Measurements from ENCODE around the gene RALGPS1. TPM values are rescaled to one million over a fixed set of nuclear protein-coding genes. Genes with fewer than 3 reads are reported as not detected.

The RALGPS1 gene
- total RNA-seq, 4 donors from 2014 or later, result 27.3 to 42.1 (median 39.1) TPM

- no peak for DNase-seq
- Histone ChIP-seq H3K9me3 (no peaks in the 10 kb centered on the region), H3K4me1 (peaks cover 4 to 6% of the 10 kb centered on the region in 2 donors), H3K27ac (no peak overlapping the region), H3K4me3 (replicated peaks in 1 of 3) (no peak overlapping the region), H3K27me3 (no peaks in the 10 kb centered on the region), H3K36me3 (peaks cover 0 to 4% of the 10 kb centered on the region in 2 donors)
- TF ChIP-seq CTCF (IDR thresholded peaks at IDR 0.05), result no peak
- TF ChIP-seq POLR2A (IDR thresholded peaks at IDR 0.05), result no peak
- intact Hi-C loops (cut with DNase I), result no loop called here
- WGBS, 2 donors, result 91 to 93% methylated on average over 11 of the region's 11 CpGs
Measured at GRCh38 chr9:127107171-127107928, 192.8 kb downstream of the RALGPS1 start.

GRCh38 chr9:127107929-127108876 is 193.6 kb downstream of the RALGPS1 start:
- TF ChIP-seq CTCF (IDR thresholded peaks at IDR 0.05) (no peak), POLR2A (IDR thresholded peaks at IDR 0.05) (no peak)
- no peaks in the 10 kb centered on the region for H3K27me3 ChIP-seq
- 95 to 99% methylated on average over 34 to 38 of the region's 38 CpGs for WGBS, 2 donors
- peaks cover 0 to 4% of the 10 kb centered on the region in 2 donors for H3K36me3 ChIP-seq
- H3K27ac ChIP-seq, result no peak overlapping the region
- peaks cover 12 to 13% of the 10 kb centered on the region in 2 donors for H3K4me1 ChIP-seq
- intact Hi-C loops (cut with DNase I), result no loop called here
- no peak overlapping the region for H3K4me3 ChIP-seq (replicated peaks in 1 of 3)
- DNase-seq, result no peak
- H3K9me3 ChIP-seq, result no peaks in the 10 kb centered on the region

GRCh38 chr9:127109212-127109711 is 194.7 kb downstream of the RALGPS1 start:
- intact Hi-C loops (cut with DNase I), result no loop called here

GRCh38 chr9:127112056-127112455 is 197.5 kb downstream of the RALGPS1 start:
- DNase-seq, result no peak
- intact Hi-C loops (cut with DNase I), result no loop called here
- H3K4me1 ChIP-seq, result peaks cover 13 to 15% of the 10 kb centered on the region in 2 donors
- H3K27me3 ChIP-seq, result no peaks in the 10 kb centered on the region
- no peaks in the 10 kb centered on the region for H3K9me3 ChIP-seq
- H3K27ac ChIP-seq, result no peak overlapping the region
- TF ChIP-seq POLR2A (IDR thresholded peaks at IDR 0.05) (no peak), CTCF (IDR thresholded peaks at IDR 0.05) (no peak)
- WGBS, 2 donors, result 61 to 63% methylated on average over 6 to 7 of the region's 7 CpGs
- H3K4me3 ChIP-seq (replicated peaks in 1 of 3), result no peak overlapping the region
- H3K36me3 ChIP-seq, result peaks cover 0 to 4% of the 10 kb centered on the region in 2 donors

More at GRCh38 chr9:127109212-127109711, 194.7 kb downstream of the RALGPS1 start:
- Histone ChIP-seq H3K27ac (no peak overlapping the region), H3K36me3 (peaks cover 0 to 4% of the 10 kb centered on the region in 2 donors), H3K4me3 (replicated peaks in 1 of 3) (no peak overlapping the region), H3K27me3 (no peaks in the 10 kb centered on the region), H3K9me3 (no peaks in the 10 kb centered on the region), H3K4me1 (peaks cover 13 to 15% of the 10 kb centered on the region in 2 donors)
- 82 to 88% methylated on average over 5 of the region's 5 CpGs for WGBS, 2 donors
- TF ChIP-seq CTCF (IDR thresholded peaks at IDR 0.05) (no peak), POLR2A (IDR thresholded peaks at IDR 0.05) (no peak)
- DNase-seq, result no peak
